Right lobe of liver (tissue), 4 donors: ENCODE measurements around the gene WASHC3.

Source experiments
- POLR2A ChIP-seq: fragments of 450-650 bp; IDR thresholded peaks from one replicate; pipeline ENCODE4 v1.6.1; 2017; ENCODE audit warnings: antibody characterized with exemption, mild to moderate bottlenecking
- TF ChIP-seq, protein P1 (sequence below), 4 donors: fragments of 200-600 bp in 3 of 4; fragments of 450-650 bp in 1 of 4; IDR thresholded peaks; one replicate each; pipeline versions ENCODE4 v1.5.1 to v1.8.0; 2016 to 2022; ENCODE audit warnings: antibody characterized with exemption in 4 of 4, mild to moderate bottlenecking in 2 of 4
- donor health status: DM: no; HTN: no; CAD: no.
- donor health status: DM: no; HTN: no; CAD: no.
- donor health status: DM: no; HTN: yes; CAD: no.

- TF ChIP-seq, protein P1, sequence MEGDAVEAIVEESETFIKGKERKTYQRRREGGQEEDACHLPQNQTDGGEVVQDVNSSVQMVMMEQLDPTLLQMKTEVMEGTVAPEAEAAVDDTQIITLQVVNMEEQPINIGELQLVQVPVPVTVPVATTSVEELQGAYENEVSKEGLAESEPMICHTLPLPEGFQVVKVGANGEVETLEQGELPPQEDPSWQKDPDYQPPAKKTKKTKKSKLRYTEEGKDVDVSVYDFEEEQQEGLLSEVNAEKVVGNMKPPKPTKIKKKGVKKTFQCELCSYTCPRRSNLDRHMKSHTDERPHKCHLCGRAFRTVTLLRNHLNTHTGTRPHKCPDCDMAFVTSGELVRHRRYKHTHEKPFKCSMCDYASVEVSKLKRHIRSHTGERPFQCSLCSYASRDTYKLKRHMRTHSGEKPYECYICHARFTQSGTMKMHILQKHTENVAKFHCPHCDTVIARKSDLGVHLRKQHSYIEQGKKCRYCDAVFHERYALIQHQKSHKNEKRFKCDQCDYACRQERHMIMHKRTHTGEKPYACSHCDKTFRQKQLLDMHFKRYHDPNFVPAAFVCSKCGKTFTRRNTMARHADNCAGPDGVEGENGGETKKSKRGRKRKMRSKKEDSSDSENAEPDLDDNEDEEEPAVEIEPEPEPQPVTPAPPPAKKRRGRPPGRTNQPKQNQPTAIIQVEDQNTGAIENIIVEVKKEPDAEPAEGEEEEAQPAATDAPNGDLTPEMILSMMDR (IDR thresholded peaks at IDR 0.05), result no peak
- no peak for TF ChIP-seq POLR2A
Observed at GRCh38 chr12:102067574-102068258, 5.9 kb upstream of the WASHC3 start.
